DMS79 (cell line): ENCODE data around the gene KBTBD3.
A peak's percentile ranks its signal among the peaks of the same experiment; 100 is the strongest.

Source experiments
- DNase-seq: peaks from one replicate; lab custom pipeline; 2025; lab: John Stamatoyannopoulos, UW

Gene KBTBD3

DNA sequence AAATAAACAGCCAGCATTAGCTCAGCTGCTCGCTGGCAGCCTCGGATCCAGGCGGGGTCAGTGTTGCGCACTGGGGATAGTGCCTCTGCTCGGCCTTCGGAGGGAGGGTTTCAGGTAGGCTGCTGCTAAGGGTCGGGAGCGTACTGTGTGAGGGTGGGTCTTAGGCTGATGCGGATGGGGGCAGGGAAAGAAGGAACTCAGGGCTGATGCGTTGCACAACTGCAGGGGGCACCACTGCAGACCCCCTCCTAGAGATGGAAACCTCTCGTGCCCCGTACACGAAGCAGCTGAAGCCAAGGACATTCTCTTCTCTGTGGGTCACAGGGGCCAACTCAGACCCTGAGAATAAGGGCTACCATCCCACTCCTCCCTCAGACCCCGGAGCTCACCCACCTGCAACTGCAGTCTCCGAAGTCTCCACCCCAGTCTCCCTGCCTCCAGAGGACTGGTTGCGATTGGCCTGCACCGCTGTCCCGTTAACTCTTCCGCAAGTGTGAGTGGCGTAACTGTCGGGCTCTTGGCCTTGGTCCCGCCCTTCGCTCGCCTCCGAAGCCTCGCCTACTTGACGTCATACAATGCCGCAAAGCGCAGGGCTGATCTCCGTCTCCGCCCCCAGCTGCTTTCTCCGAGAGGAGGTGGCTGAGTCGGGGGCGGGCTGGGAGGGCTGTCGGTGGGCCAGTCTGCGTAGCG is at the start of gene KBTBD3:
Gene KBTBD3, minus strand, starts transcription at position 429 of the 690 bp plus-strand sequence. CDS start 18,250 bp downstream, outside the sequence.
- DNase-seq = peak; percentile 99

- DNase-seq = no peak
Measured at GRCh38 chr11:106121570-106122320, 44.6 kb upstream of the KBTBD3 start.

GRCh38 chr11:106105986-106106385 is 28.8 kb upstream of the KBTBD3 start:
- no peak for DNase-seq

DNA sequence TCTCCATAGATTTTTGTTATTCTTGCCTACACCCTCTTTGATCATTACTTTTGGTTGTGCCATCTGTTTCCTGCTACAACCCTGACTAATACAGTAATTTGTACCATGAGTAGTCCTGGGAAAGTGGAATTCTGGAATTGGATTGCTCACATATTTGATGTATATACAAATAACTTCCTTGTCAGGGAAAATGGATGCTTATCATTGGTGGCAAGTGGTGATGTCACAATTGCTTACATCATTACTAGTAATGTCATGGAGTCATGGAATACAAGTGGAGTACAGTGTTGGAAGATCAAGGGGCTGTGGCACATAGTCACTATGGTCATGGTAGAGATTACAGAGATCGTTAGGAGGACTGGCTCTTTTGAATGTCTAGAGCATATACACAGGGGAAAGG is 24.7 kb upstream of the KBTBD3 start:
- DNase-seq = no peak

DNA sequence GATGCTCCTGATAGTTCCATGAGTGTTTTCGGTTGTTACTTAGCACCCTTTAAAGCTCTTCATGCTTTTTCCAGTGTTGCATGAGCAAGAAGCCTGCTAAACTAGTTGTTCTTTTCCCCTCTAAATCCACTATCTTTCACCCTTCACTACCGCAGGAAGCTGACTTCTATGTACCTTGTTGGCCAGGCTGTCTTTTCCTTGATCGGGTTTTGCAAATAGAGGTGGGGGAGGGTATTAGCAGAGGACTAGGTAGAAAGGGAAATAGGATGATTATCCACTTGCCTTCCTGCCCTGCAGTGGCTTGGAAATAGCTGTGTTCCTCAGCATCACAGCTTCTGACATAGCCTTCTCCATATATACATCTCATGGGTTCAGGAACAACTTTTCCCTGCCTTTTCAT is 24.2 kb upstream of the KBTBD3 start:
- no peak for DNase-seq

DNA sequence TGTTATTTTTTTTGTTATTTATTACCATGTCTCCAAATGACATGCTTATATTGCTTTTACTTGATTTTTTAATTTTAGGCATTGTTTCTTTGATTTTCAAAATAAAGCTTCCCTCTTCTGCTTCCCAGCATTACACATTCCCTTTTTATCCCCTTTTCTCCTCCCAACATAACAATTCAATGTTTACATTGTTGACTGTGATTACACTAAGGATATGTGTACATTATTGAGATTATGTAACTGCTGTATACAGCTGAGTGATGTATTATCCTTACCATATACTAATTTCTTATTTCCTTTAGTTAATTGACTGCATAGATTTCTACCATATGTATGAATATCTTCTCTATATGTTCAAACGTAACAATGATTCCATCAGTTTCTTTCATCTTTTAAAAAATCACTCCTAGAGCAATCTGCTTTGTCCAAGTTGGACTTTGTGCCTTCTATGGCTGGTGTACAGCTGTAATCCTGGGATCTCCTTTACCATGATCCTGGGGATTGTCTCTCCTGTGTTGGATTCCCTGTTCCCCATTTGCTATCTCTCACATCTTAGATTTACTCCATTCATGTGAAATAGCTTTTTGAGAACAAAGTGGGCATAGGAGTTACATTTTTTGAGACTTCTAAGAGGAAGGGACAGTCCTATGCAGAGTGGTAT is 21.9 kb upstream of the KBTBD3 start:
- DNase-seq = no peak

- DNase-seq = no peak
Measured at GRCh38 chr11:106092446-106092845, 15.3 kb upstream of the KBTBD3 start.

- no peak for DNase-seq
Measured at GRCh38 chr11:106091480-106092123, 14.5 kb upstream of the KBTBD3 start.

DNA sequence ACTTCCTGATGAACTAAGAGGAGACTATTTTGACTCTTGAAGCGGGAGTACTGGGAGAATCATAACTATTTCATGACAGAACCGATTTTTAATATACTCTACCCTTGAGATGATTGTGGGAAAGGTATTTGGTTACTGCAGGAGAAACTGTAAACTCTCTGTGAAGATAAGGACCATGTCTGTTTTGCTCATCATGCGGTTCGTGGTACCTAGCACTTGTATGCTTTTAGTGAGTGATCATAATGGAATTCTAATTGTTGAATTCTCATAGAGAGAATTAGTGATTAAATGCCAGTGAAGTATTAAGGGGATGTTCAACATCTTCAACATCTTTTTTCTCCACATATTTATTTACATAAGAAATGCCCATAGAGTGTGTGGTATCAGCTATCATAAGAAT is 11.7 kb upstream of the KBTBD3 start:
- DNase-seq = no peak

GRCh38 chr11:106087815-106088435 is 10.8 kb upstream of the KBTBD3 start:
- DNase-seq = no peak

GRCh38 chr11:106086850-106087249 is 9.7 kb upstream of the KBTBD3 start:
- DNase-seq = no peak

DNA sequence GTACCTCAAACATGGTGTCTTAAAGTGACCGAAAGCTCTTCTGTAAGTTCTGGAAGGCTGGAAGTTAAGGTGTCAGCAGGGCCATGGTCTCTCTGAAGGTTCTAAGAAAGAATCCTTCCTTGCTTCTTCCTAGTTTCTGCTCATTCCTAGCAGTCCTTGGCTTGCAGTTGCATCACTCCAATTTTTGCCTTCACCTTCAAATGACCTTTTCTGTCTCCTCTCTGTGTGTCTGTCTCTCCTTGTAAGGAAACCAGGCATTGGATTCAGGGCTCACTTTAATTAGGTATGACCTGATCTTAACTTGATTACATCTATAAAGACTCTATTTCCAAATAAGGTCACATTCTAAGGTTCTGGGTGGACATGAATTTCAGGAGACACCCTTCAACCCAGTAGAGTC is 9.0 kb upstream of the KBTBD3 start:
- DNase-seq = no peak

GRCh38 chr11:106082096-106082495 is 4.9 kb upstream of the KBTBD3 start:
- DNase-seq = no peak

GRCh38 chr11:106077609-106078455 is 685 bp upstream of the KBTBD3 start, which contains the start of gene AASDHPPT:
TSS of gene AASDHPPT (plus strand) at chr11:106077662. CDS start at chr11:106077711, 49 bp downstream.
- peak; percentile 56 for DNase-seq

GRCh38 chr11:106076171-106076918 is 802 bp downstream of the KBTBD3 start:
- no peak for DNase-seq

GRCh38 chr11:106072804-106073203 is 4.3 kb downstream of the KBTBD3 start:
- DNase-seq = no peak

DNA sequence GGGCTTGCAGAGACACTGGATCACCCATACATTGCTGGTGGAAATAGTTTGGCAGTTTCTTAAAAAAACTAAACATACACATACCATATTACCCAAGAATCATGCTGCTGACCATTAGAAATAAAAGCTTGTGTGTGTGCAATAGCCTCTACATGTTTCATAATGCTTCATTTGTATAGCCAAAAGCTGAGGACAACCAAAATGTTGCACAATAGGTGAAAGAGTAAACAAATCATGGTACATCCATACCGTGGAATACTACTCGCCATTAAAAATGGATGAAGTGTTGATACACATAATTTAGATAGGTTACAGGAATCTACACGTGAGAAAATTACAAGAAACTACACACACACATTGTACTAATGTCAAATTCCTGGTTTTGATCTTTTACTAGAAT is 6.5 kb downstream of the KBTBD3 start:
- DNase-seq = no peak

DNA sequence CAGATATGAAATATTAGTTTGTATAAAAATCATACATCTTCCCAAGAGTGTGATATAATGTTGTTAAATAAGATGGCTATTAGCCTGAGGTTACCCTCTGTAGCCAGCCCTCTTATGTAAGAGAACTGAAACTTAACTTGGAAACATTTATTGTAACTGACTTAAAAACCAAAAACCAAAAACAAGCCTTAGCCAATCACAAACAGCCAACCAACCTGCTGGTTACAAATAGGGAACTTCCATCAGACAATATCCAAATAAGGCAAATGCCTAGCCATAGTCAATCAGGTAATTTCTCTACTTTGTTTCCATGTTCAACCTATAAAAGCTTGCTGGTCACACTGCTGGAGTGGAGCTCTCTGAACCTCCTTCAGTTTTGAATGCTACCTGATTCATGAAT is 14.1 kb downstream of the KBTBD3 start:
- DNase-seq = no peak

- no peak for DNase-seq
Measured at GRCh38 chr11:106061954-106062949, 14.9 kb downstream of the KBTBD3 start.
